Measurements from ENCODE around the gene RNF133.

Gene RNF133

DNA sequence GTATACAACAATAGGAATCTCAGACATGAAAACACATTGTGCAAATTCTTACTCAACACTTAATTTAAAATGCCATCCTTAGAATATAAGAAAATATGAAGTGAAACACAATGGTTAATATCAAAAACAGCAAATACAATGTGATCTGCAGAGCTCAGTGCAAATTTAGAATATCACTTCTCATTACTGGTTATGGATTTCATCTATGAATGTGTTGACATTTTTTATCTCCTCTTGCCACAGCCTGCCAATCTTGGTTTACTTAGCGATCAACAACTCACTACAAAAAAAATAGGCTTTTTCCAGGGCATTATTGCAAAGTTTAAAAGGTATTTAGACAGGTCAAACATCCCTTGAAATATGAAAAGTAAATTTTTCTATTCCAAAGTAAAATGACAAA lies 28.8 kb upstream of the RNF133 start:
- no peak overlapping the region for H3K4me3 ChIP-seq (ENCODE audit: low read depth, low read length)
- no peak for DNase-seq
- no peaks in the 10 kb centered on the region for H3K9me3 ChIP-seq
- no peaks in the 10 kb centered on the region for H3K36me3 ChIP-seq
- H3K4me1 ChIP-seq: no peaks in the 10 kb centered on the region
- TF ChIP-seq CTCF (IDR thresholded peaks at IDR 0.05; ENCODE audit: low read depth, low read length): no peak
- H3K27me3 ChIP-seq: no peaks in the 10 kb centered on the region

GRCh38 chr7:122727354-122727753 lies 28.4 kb upstream of the RNF133 start:
- DNase-seq: no peak
- H3K27me3 ChIP-seq: no peaks in the 10 kb centered on the region
- no peaks in the 10 kb centered on the region for H3K9me3 ChIP-seq
- no peaks in the 10 kb centered on the region for H3K36me3 ChIP-seq
- no peak for TF ChIP-seq CTCF (IDR thresholded peaks at IDR 0.05; ENCODE audit: low read depth, low read length)
- H3K4me1 ChIP-seq: no peaks in the 10 kb centered on the region
- H3K4me3 ChIP-seq (ENCODE audit: low read depth, low read length): no peak overlapping the region

GRCh38 chr7:122726881-122727280 lies 28.0 kb upstream of the RNF133 start:
- no peak overlapping the region for H3K4me3 ChIP-seq (ENCODE audit: low read depth, low read length)
- H3K36me3 ChIP-seq: no peaks in the 10 kb centered on the region
- no peaks in the 10 kb centered on the region for H3K27me3 ChIP-seq
- DNase-seq: no peak
- no peaks in the 10 kb centered on the region for H3K4me1 ChIP-seq
- TF ChIP-seq CTCF (IDR thresholded peaks at IDR 0.05; ENCODE audit: low read depth, low read length): no peak
- H3K9me3 ChIP-seq: no peaks in the 10 kb centered on the region

- H3K4me3 ChIP-seq (ENCODE audit: low read depth, low read length): no peak overlapping the region
- H3K4me1 ChIP-seq: no peaks in the 10 kb centered on the region
- TF ChIP-seq CTCF (IDR thresholded peaks at IDR 0.05; ENCODE audit: low read depth, low read length): no peak
- no peak for DNase-seq
- H3K27me3 ChIP-seq: no peaks in the 10 kb centered on the region
- no peaks in the 10 kb centered on the region for H3K9me3 ChIP-seq
- H3K36me3 ChIP-seq: no peaks in the 10 kb centered on the region
Measured at GRCh38 chr7:122724366-122724765, 25.4 kb upstream of the RNF133 start.

GRCh38 chr7:122719010-122719578 lies 20.2 kb upstream of the RNF133 start:
- Histone ChIP-seq H3K4me1 (no peaks in the 10 kb centered on the region), H3K4me3 (ENCODE audit: low read depth, low read length) (no peak overlapping the region), H3K36me3 (no peaks in the 10 kb centered on the region), H3K9me3 (no peaks in the 10 kb centered on the region), H3K27me3 (no peaks in the 10 kb centered on the region)
- no peak for DNase-seq
- no peak for TF ChIP-seq CTCF (IDR thresholded peaks at IDR 0.05; ENCODE audit: low read depth, low read length)

- no peak for DNase-seq
- Histone ChIP-seq H3K27me3 (no peaks in the 10 kb centered on the region), H3K9me3 (no peaks in the 10 kb centered on the region), H3K4me1 (no peaks in the 10 kb centered on the region), H3K4me3 (ENCODE audit: low read depth, low read length) (no peak overlapping the region), H3K36me3 (no peaks in the 10 kb centered on the region)
- TF ChIP-seq CTCF (IDR thresholded peaks at IDR 0.05; ENCODE audit: low read depth, low read length): no peak
Measured at GRCh38 chr7:122717356-122718089, 18.6 kb upstream of the RNF133 start.

Measured in BE2C (cell line).